DMS79 treated with DMSO at 0.1 percent for 48 hours (cell line): ENCODE measurements around the gene CDS1.
"Not testable (repeated sequence)": the region's sequence is repeated elsewhere in the genome, so short reads cannot be mapped to it uniquely, and the experiment has no call there.

ENCODE experiments used
- DNase-seq: peaks from one replicate; lab custom pipeline; 2025; lab: John Stamatoyannopoulos, UW

The CDS1 gene

DNA sequence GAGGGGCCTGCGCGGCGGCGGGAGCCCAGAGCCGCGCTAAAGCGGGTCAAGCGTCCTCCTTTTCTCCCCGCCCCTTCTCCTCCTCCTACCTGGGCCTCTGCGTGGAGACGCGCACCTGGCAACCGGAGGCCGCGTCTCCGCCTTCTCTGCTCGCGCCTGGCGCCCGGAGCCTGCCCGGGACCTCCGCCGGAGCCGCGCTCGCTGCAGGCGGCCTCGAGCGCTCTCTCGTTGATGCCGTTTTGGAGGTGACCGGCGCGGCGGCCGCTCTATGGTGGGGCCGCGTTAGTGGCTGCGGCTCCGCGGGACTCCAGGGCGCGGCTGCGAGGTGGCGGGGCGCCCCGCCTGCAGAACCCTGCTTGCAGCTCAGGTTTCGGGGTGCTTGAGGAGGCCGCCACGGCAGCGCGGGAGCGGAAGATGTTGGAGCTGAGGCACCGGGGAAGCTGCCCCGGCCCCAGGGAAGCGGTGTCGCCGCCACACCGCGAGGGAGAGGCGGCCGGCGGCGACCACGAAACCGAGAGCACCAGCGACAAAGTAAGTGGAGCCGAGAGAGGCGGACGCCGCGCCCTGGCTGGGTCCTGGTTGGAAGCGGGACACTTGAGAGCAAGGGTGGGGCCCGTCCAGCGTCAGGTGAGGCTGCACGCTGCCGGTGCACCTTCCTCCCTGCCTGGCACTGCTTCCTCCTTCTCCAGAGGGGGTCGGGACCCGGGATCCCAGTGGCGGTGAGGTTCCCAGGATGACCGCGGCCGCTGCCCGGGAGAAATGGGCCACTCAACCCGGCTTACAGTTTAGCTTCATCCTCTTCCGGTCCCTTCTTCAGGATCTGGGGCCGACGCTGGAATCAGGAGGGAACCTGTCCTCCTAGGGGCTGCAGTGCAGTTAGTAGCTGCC lies at the start of gene CDS1:
Gene CDS1, plus strand, starts transcription at position 140 of the 888 bp plus-strand sequence. Its CDS starts 275 bp downstream, at position 415.
- peak; percentile 83 for DNase-seq

DNA sequence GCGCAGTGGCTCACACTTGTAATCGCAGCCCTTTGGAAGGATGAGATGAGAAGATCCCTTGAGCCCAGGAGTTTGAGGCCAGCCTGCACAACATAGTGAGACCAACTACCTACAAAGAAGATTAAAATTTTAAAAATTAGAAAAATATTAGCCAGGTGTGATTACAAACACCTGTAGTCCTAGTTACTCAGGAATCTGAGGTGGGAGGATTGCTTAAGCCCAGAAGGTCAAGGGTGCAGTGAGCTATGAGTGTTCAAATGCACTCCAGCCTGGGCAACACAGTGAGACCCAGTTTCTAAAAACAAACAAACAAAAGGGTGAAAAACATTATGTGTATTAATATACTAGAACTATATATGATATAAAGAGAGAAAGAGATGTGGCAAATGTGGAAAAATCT lies 47.0 kb upstream of the CDS1 start:
- no peak for DNase-seq

DNA sequence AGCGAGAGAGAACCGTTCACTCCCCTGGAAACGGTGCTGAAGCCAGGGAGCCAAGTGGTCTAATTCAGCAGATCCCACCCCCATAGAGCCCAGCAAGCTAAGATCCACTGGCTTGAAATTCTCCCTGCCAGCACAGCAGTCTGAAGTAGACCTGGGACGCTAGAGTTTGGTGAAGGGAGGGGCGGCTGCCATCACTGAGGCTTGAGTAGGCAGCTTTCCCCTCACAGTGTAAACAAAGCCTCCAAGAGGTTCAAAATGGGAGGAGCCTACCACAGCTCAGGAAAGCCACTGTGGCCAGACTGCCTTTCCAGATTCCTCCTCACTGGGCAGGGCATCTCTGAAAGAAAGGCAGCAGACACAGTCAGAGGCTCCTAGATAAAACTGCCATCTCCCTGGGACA lies 37.8 kb upstream of the CDS1 start:
- DNase-seq = no peak

DNA sequence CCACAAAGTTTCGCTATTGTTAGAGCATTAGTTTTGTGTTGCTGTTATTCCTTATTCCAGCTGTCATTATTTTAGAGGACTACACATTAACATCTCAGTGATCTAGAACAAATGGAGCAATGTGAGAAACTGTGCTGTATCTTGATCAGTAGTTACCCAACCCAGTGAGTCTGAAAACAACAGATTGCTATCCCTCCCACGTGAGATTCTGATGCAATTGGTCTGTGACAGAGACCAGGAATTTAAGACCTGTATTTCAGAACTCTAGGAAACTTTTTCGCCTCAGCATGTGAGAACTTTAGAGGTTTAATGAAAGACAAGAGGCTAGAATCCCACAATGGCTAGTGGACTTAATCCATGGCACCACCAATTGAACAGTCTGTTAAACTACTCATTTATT lies 35.7 kb upstream of the CDS1 start:
- DNase-seq = no peak

GRCh38 chr4:84549191-84549590 lies 33.7 kb upstream of the CDS1 start:
- DNase-seq = not testable (repeated sequence)

DNA sequence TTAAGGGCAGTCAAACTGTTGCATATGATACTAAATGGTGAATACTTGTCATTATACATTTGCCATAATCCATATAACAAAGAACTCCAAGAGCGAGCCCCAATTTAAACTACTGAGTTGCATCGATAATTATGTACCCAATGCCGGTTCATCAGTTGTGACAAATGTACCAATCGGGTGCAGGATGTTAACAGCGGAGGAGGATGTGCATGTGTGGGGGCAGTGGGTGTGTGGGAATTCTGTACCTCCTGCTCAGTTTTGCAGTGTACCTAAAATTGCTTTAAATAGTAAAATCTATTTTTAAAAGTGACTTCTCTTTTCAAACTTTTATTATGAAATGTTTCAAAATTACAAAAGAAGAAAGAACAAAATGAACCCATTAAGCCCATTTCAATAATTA lies 20.8 kb upstream of the CDS1 start:
- no peak for DNase-seq

- no peak for DNase-seq
Observed at GRCh38 chr4:84563002-84563401, 19.9 kb upstream of the CDS1 start.

DNA sequence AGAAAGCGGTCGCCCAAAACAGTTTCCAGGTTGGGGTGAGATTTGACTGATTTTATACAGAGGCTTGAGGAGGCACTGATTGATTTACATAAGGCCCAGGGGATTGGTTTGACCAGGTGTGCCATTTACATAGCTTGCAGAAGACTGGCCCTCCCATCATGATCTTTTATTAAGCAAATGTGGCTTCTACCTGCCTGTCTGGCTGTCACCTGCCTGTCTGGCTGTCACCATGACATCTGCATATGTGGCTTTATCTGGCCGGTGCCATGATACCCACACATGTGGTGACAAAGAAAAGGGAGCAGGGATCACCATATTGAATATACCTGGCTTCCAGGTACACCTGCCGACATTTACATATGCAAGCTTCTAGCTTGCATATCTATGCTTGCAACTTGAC lies 17.0 kb upstream of the CDS1 start:
- no peak for DNase-seq

- no peak for DNase-seq
Observed at GRCh38 chr4:84568496-84568895, 14.4 kb upstream of the CDS1 start.

- no peak for DNase-seq
Observed at GRCh38 chr4:84569009-84569408, 13.9 kb upstream of the CDS1 start.

- DNase-seq = no peak
Observed at GRCh38 chr4:84573385-84574068, 9.4 kb upstream of the CDS1 start.

GRCh38 chr4:84574069-84574720 lies 8.7 kb upstream of the CDS1 start:
- DNase-seq = no peak

GRCh38 chr4:84578540-84579402 lies 4.2 kb upstream of the CDS1 start:
- peak; percentile 44 for DNase-seq

DNA sequence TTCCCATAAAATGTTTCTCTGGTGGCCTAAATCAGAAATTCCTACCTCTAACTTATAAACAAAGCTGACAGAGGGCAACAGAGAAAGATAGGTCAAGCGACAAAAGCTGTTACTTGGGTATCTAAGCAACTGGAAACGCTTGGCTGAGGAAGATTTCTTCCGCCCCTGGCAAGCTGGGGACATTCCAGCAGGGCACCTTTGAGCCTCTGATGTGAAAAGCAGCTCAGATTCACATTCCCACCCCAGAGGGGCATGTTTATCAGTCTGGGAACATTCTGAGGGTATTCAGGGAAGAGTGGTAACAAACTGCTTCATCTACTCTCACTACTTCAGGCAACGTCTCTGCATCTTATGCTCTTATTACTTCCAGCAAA lies 3.5 kb upstream of the CDS1 start:
- DNase-seq = peak; percentile 29

GRCh38 chr4:84582302-84582987 lies 482 bp upstream of the CDS1 start:
- DNase-seq = peak; percentile 92

- DNase-seq = peak; percentile 41
Observed at GRCh38 chr4:84583876-84584380, 1.0 kb downstream of the CDS1 start.

- DNase-seq = no peak
Observed at GRCh38 chr4:84585251-84585650, 2.3 kb downstream of the CDS1 start.

DNA sequence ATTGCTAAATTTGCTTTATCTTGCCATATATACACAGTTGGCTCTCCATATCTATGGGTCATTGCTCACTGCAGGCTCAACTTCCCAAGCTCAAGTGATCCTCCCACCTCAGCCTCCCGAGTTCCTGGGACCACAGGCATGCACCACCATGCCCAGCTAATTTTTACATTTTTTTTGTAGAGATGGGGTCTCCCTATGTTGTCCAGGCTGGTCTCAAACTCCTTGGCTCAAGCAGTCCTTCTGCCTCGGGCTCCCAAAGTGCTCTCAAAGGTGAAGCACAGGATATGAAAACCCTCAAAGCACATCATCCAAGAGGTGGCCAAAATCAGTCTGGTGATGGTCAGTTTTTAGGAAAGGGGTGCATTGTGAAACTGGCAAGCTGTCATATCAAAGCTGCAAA lies 11.8 kb downstream of the CDS1 start:
- DNase-seq = no peak

- DNase-seq = no peak
Observed at GRCh38 chr4:84596826-84597225, 13.9 kb downstream of the CDS1 start.

- no peak for DNase-seq
Observed at GRCh38 chr4:84597450-84597849, 14.5 kb downstream of the CDS1 start.

DNA sequence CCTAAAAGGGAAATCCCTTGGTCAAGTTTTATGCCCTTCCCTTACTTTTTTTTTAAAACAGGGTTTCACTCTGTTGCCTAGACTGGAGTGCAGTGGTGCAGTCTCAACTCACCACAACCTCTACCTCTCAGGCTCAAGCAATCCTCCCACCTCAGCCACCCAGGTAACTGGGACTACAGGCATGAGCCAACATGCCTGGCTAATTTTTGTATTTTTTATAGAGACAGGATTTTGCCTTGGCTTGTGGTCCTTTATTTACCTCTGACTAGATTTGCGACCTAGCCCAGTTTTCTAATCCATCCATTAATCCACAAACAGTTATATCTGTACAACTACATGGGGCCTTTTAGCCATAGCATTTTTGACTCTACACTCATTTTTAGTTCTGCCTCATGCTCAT lies 23.7 kb downstream of the CDS1 start:
- DNase-seq = no peak
